ENCODE results near the gene ARHGAP29.
"Not testable (repeated sequence)": the region's sequence is repeated elsewhere in the genome, so short reads cannot be mapped to it uniquely, and the experiment has no call there.

ARHGAP29 gene

GRCh38 chr1:94183197-94183815 lies 54.1 kb downstream of the ARHGAP29 start:
- Histone ChIP-seq H3K27me3 (no peaks in the 10 kb centered on the region), H3K4me2 (no peak overlapping the region), H3K36me3 (peaks cover 10% of the 10 kb centered on the region; the same call in 1 of the 2 replicates), H3K9me3 (no peaks in the 10 kb centered on the region), H3K4me3 (no peak overlapping the region), H3K27ac (no peak overlapping the region), H3K9ac (no peak overlapping the region), H4K20me1 (no peaks in the 10 kb centered on the region), H3K4me1 (no peaks in the 10 kb centered on the region)
- TF ChIP-seq Cebpa-rat (IDR thresholded peaks at IDR 0.05) = no peak

GRCh38 chr1:94182191-94182590 lies 55.2 kb downstream of the ARHGAP29 start:
- no peaks in the 10 kb centered on the region for H3K9me3 ChIP-seq
- H3K27ac ChIP-seq = no peak overlapping the region
- peaks cover 10% of the 10 kb centered on the region; the same call in 1 of the 2 replicates for H3K36me3 ChIP-seq
- no peak for TF ChIP-seq Cebpa-rat (IDR thresholded peaks at IDR 0.05)
- no peak overlapping the region for H3K4me3 ChIP-seq
- H4K20me1 ChIP-seq = no peaks in the 10 kb centered on the region
- H3K4me1 ChIP-seq = no peaks in the 10 kb centered on the region
- no peaks in the 10 kb centered on the region for H3K27me3 ChIP-seq
- no peak overlapping the region for H3K9ac ChIP-seq
- H3K4me2 ChIP-seq = no peak overlapping the region

- no peak overlapping the region for H3K4me2 ChIP-seq
- no peaks in the 10 kb centered on the region for H4K20me1 ChIP-seq
- no peak overlapping the region for H3K9ac ChIP-seq
- H3K27me3 ChIP-seq = no peaks in the 10 kb centered on the region
- H3K4me3 ChIP-seq = no peak overlapping the region
- no peaks in the 10 kb centered on the region for H3K9me3 ChIP-seq
- no peaks in the 10 kb centered on the region for H3K4me1 ChIP-seq
- H3K27ac ChIP-seq = no peak overlapping the region
- TF ChIP-seq Cebpa-rat (IDR thresholded peaks at IDR 0.05) = no peak
- H3K36me3 ChIP-seq = peaks cover 10% of the 10 kb centered on the region; the same call in 1 of the 2 replicates
Observed at GRCh38 chr1:94180650-94181049, 56.7 kb downstream of the ARHGAP29 start.

DNA sequence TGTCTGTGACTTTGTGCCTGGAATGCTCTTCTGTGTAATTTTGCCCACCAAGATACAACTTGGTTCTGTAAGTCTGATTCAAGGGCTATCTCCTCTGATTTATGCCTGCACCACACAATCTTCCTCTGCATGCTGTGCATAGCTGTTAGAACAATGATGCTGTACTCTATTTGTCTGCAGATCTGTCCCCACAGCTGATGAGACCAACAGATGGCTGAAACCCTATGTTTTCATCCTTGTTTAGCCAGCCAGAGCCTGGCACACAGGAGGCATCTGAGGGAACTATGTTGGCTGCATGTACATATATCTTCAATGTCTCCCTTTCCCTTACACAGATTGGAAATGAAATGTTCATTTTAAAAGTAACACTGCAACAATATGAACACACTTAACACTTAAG lies 58.5 kb downstream of the ARHGAP29 start:
- no peaks in the 10 kb centered on the region for H3K4me1 ChIP-seq
- H3K36me3 ChIP-seq = peaks cover 16% of the 10 kb centered on the region; the same call in 1 of the 2 replicates

GRCh38 chr1:94169126-94169525 lies 68.3 kb downstream of the ARHGAP29 start:
- peaks cover 5% of the 10 kb centered on the region; the same call in 1 of the 2 replicates for H3K36me3 ChIP-seq
- TF ChIP-seq Cebpa-rat (IDR thresholded peaks at IDR 0.05) = no peak
- peaks cover 22% of the 10 kb centered on the region for H3K9me3 ChIP-seq
- no peaks in the 10 kb centered on the region for H3K4me1 ChIP-seq
- H3K27me3 ChIP-seq = no peaks in the 10 kb centered on the region
- no peak overlapping the region for H3K27ac ChIP-seq
- H3K9ac ChIP-seq = no peak overlapping the region
- no peak overlapping the region for H3K4me2 ChIP-seq
- no peaks in the 10 kb centered on the region for H4K20me1 ChIP-seq
- H3K4me3 ChIP-seq = no peak overlapping the region

More for the DNA sequence above, 58.5 kb downstream of the ARHGAP29 start:
- TF ChIP-seq Cebpa-rat (IDR thresholded peaks at IDR 0.05) = no peak
- Histone ChIP-seq H3K4me2 (no peak overlapping the region), H3K9ac (no peak overlapping the region), H3K4me3 (no peak overlapping the region), H4K20me1 (no peaks in the 10 kb centered on the region), H3K27me3 (no peaks in the 10 kb centered on the region), H3K9me3 (no peaks in the 10 kb centered on the region), H3K27ac (no peak overlapping the region)

DNA sequence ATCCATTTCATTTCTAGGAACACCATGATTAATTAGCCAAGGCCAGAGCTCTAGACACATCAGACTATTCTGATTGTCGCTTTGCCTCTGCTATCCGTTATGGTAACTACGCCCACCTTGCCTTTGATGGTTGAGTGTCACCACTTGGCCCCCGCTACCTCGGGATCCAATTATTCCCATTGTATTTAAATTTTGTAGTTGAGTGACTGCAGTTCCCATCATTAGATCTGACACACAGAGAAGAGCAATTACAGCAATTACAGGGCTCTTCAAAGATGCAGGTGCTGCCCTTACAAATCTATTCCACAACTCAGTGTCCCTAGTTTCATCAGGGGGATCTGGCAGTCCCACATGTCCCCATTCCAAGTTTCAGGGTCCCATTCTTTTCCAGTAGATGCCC lies 71.5 kb downstream of the ARHGAP29 start:
- H3K36me3 ChIP-seq = no peaks in the 10 kb centered on the region
- TF ChIP-seq Cebpa-rat (IDR thresholded peaks at IDR 0.05) = no peak
- no peaks in the 10 kb centered on the region for H4K20me1 ChIP-seq
- H3K9ac ChIP-seq = no peak overlapping the region
- H3K27ac ChIP-seq = no peak overlapping the region
- H3K4me1 ChIP-seq = no peaks in the 10 kb centered on the region
- H3K27me3 ChIP-seq = no peaks in the 10 kb centered on the region
- H3K4me3 ChIP-seq = no peak overlapping the region
- no peak overlapping the region for H3K4me2 ChIP-seq
- H3K9me3 ChIP-seq = peaks cover 31% of the 10 kb centered on the region

DNA sequence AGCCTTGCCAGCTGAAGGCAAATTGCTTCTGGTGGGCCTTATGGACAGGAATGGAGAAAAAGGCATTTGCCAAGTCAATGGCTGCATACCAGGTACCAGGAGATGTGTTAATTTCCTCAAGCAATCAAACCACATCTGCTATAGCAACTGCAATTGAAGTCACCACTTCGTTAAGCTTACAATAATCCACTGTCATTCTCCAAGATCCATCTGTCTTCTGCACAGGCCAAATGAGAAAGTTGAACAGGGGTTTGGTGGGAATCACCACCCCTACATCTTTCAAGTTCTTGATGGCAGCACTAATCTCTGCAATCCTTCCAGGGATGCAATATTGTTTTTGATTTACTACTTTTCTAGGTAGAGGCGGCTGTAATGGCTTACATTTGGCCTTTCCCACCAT lies 72.5 kb downstream of the ARHGAP29 start:
- H3K4me3 ChIP-seq, H3K36me3 ChIP-seq, H3K4me2 ChIP-seq, H3K9ac ChIP-seq, H3K27me3 ChIP-seq, H3K27ac ChIP-seq, H3K4me1 ChIP-seq, H4K20me1 ChIP-seq: not testable (repeated sequence)
- H3K9me3 ChIP-seq = peaks cover 31% of the 10 kb centered on the region

- not testable (repeated sequence) for H4K20me1 ChIP-seq, H3K9ac ChIP-seq, H3K36me3 ChIP-seq, H3K4me3 ChIP-seq, H3K27me3 ChIP-seq, H3K4me2 ChIP-seq, H3K27ac ChIP-seq, H3K4me1 ChIP-seq
- peaks cover 31% of the 10 kb centered on the region for H3K9me3 ChIP-seq
Observed at GRCh38 chr1:94164121-94164520, 73.3 kb downstream of the ARHGAP29 start.

- not testable (repeated sequence) for H3K4me3 ChIP-seq, H3K27me3 ChIP-seq, H4K20me1 ChIP-seq, H3K9ac ChIP-seq, H3K36me3 ChIP-seq, H3K4me2 ChIP-seq, H3K4me1 ChIP-seq, H3K27ac ChIP-seq
- H3K9me3 ChIP-seq = peaks cover 31% of the 10 kb centered on the region
Observed at GRCh38 chr1:94163249-94163648, 74.1 kb downstream of the ARHGAP29 start.

DNA sequence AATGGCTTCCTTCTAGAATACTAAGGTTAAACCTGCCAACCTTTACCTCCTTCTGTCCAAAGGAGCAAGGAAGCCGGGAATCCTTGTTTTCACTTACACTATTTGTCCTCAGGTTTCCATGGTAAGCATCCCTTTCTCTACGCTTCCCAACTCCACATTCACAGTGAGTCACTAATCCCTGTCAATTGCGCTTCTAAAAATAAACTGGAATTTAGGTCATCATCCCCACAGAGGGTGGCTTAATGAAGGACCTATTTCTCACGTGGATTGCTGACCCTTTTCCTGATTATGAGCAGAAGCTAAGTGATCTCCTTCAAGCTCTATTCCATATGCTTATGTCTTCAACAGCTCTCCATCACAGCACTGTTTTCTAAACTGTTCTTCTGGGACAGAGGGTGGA lies 76.6 kb downstream of the ARHGAP29 start:
- Histone ChIP-seq H3K4me2 (no peak overlapping the region), H4K20me1 (no peaks in the 10 kb centered on the region), H3K9ac (no peak overlapping the region), H3K9me3 (peaks cover 18% of the 10 kb centered on the region), H3K36me3 (no peaks in the 10 kb centered on the region), H3K27me3 (no peaks in the 10 kb centered on the region), H3K27ac (no peak overlapping the region), H3K4me3 (no peak overlapping the region), H3K4me1 (no peaks in the 10 kb centered on the region)
- no peak for TF ChIP-seq Cebpa-rat (IDR thresholded peaks at IDR 0.05)

DNA sequence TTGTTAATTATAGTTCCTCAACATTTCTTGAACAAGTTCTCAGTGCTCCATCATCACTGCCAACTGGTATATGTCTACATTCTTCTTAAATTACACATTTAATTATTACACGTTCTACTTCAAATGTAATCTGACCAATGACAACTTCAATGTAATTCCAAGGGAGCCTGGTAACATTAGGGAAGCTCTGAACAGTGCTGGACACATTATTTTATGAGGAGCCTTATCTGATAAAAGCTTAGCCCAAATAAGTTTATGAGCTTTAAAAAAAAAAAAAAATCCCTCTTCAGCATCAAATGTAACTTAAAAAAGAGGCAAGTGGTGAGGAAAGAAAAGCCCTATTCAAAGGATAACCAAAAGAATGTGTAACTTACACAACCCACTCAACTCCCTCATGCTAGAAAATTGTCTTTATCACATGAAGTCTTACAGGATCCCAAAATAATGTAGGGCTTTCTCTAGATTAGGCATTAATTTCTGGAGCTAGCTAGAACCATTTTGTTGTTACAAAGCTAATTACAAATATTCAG lies 81.2 kb downstream of the ARHGAP29 start:
- H3K36me3 ChIP-seq = no peaks in the 10 kb centered on the region
- H3K4me3 ChIP-seq = no peak overlapping the region
- H3K9me3 ChIP-seq = no peaks in the 10 kb centered on the region
- TF ChIP-seq Cebpa-rat (IDR thresholded peaks at IDR 0.05) = no peak
- no peaks in the 10 kb centered on the region for H3K27me3 ChIP-seq
- no peak overlapping the region for H3K27ac ChIP-seq
- no peaks in the 10 kb centered on the region for H3K4me1 ChIP-seq
- H3K4me2 ChIP-seq = no peak overlapping the region
- no peaks in the 10 kb centered on the region for H4K20me1 ChIP-seq
- no peak overlapping the region for H3K9ac ChIP-seq
